NCI-H1436 (cell line): Measurements from ENCODE around the gene INO80C.

Source experiments
- DNase-seq: peaks from one replicate; lab custom pipeline; 2025; lab: John Stamatoyannopoulos, UW

The INO80C gene

GRCh38 chr18:35513181-35513936 is 15.6 kb upstream of the INO80C start:
- no peak for DNase-seq

GRCh38 chr18:35512761-35513160 is 15.0 kb upstream of the INO80C start:
- DNase-seq = no peak

GRCh38 chr18:35511833-35512232 is 14.1 kb upstream of the INO80C start:
- DNase-seq = no peak

GRCh38 chr18:35511428-35511827 is 13.7 kb upstream of the INO80C start:
- no peak for DNase-seq

GRCh38 chr18:35510076-35510651 is 12.4 kb upstream of the INO80C start:
- DNase-seq = no peak

GRCh38 chr18:35508746-35509338 is 11.1 kb upstream of the INO80C start:
- no peak for DNase-seq

GRCh38 chr18:35508030-35508429 is 10.3 kb upstream of the INO80C start:
- no peak for DNase-seq

GRCh38 chr18:35507623-35508022 is 9.9 kb upstream of the INO80C start:
- DNase-seq = no peak

GRCh38 chr18:35507192-35507591 is 9.4 kb upstream of the INO80C start:
- no peak for DNase-seq

- DNase-seq = no peak
Measured at GRCh38 chr18:35506024-35506712, 8.4 kb upstream of the INO80C start.

GRCh38 chr18:35504996-35505395 is 7.2 kb upstream of the INO80C start:
- DNase-seq = no peak

- DNase-seq = no peak
Measured at GRCh38 chr18:35502052-35502451, 4.3 kb upstream of the INO80C start.

- no peak for DNase-seq
Measured at GRCh38 chr18:35501369-35501768, 3.6 kb upstream of the INO80C start.

- no peak for DNase-seq
Measured at GRCh38 chr18:35500113-35500512, 2.4 kb upstream of the INO80C start.

GRCh38 chr18:35497027-35497369 is 762 bp downstream of the INO80C start:
- DNase-seq = no peak

GRCh38 chr18:35495536-35496314 is 2.0 kb downstream of the INO80C start:
- DNase-seq = no peak

GRCh38 chr18:35494251-35495220 is 3.2 kb downstream of the INO80C start:
- no peak for DNase-seq

- no peak for DNase-seq
Measured at GRCh38 chr18:35491700-35492077, 6.1 kb downstream of the INO80C start.

- no peak for DNase-seq
Measured at GRCh38 chr18:35490894-35491699, 6.7 kb downstream of the INO80C start.

GRCh38 chr18:35489913-35490490 is 7.8 kb downstream of the INO80C start:
- DNase-seq = no peak
